ENCODE results near the gene KDM2A.
A peak's percentile ranks its signal among the peaks of the same experiment; 100 is the strongest.
"Not testable (repeated sequence)": the region's sequence is repeated elsewhere in the genome, so short reads cannot be mapped to it uniquely, and the experiment has no call there.

The KDM2A gene

DNA sequence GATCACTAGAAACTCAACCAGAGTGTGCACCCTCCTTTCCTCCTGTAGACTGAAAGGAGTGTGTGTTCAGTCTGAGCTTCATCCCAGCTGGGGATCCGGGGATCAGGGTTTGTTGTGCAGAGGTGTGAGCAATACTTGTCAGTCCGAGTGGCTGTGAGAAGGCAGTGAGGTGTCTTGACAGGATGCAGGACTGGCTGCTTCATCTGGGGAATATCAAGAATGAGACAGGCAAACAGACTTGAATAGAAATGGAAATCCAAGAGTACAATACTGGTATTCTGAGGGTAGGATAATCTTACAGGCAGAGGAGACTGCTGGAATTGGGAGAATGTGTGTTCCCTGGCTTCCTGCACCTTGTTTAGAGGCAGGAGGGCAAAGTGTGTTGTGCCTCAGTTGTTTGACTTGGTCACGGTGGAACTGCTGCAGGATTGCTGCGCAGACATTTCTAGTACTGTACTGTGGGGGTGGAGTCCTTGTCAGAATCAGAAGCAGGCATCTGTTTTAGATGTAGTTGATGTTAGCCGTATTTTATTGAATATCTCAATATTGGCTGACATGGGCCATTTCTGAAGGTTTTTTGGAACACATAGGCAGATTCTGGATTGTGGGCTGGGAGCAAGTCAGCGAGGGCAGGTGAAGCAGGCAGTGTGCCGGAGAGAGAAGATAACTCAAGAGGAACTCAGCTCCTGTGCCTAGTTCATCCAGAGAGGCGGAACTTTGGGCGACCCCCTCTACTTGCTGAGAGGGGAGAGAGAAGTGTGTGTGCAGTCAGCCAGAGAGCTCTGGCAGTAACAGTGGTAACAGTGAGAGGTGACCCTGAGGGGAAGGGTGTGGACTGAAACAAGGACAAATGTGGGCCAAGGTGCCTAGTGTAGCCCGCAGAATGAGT, 120.1 kb downstream of the KDM2A start:
- DNase-seq (ENCODE audit: low read depth): peak; percentile 11

- peak; percentile 96 for DNase-seq (ENCODE audit: low read depth)
These were observed 120.9 kb downstream of the KDM2A start for GRCh38 chr11:67239783-67240575.

- peak; percentile 12 for DNase-seq (ENCODE audit: low read depth)
These were observed 121.7 kb downstream of the KDM2A start for GRCh38 chr11:67240576-67241389.

DNA sequence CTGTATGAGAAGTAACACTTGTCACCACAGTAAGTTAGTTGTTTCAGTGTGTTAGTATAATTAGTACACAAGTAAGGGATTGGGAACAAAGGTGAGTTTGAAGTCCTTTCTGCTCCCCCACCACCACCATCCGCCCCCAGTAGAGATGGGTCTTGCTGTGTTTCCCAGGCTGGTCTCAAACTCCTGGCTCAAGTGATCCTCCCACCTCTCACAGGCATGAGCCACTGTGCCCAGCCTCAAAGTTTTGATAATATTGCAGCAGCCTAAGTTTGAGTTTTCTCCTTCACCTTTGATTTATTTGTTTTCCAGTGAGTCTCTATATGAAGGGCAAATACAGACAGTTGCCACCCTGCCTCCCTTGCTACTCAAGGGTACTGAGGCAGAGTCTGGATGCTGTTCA, 123.5 kb downstream of the KDM2A start:
- no peak for DNase-seq (ENCODE audit: low read depth)

- DNase-seq (ENCODE audit: low read depth): no peak
These were observed 124.0 kb downstream of the KDM2A start for GRCh38 chr11:67243051-67243450.

- DNase-seq (ENCODE audit: low read depth): no peak
These were observed 126.0 kb downstream of the KDM2A start for GRCh38 chr11:67245046-67245445.

- no peak for DNase-seq (ENCODE audit: low read depth)
These were observed 129.0 kb downstream of the KDM2A start for GRCh38 chr11:67247946-67248550.

DNA sequence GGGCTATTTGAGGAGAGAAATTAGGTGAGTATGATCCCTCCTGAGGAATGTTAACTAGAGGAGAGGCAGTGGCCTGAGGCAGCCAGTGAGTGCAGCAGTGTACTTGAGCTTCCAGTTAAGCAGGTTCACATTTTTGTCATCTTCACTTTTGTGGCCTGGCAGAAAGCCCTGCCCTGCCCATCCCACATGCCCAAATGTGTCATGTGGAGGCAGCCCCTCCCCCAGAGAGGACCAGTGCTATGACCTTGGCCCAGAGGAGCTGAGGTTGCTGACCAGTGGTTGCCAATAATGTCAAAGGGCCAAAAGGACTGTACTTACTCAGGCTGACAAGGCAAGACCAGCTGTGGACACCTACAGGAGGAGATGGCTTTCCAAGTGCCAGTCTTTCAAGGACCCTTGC, 129.6 kb downstream of the KDM2A start:
- no peak for DNase-seq (ENCODE audit: low read depth)

DNA sequence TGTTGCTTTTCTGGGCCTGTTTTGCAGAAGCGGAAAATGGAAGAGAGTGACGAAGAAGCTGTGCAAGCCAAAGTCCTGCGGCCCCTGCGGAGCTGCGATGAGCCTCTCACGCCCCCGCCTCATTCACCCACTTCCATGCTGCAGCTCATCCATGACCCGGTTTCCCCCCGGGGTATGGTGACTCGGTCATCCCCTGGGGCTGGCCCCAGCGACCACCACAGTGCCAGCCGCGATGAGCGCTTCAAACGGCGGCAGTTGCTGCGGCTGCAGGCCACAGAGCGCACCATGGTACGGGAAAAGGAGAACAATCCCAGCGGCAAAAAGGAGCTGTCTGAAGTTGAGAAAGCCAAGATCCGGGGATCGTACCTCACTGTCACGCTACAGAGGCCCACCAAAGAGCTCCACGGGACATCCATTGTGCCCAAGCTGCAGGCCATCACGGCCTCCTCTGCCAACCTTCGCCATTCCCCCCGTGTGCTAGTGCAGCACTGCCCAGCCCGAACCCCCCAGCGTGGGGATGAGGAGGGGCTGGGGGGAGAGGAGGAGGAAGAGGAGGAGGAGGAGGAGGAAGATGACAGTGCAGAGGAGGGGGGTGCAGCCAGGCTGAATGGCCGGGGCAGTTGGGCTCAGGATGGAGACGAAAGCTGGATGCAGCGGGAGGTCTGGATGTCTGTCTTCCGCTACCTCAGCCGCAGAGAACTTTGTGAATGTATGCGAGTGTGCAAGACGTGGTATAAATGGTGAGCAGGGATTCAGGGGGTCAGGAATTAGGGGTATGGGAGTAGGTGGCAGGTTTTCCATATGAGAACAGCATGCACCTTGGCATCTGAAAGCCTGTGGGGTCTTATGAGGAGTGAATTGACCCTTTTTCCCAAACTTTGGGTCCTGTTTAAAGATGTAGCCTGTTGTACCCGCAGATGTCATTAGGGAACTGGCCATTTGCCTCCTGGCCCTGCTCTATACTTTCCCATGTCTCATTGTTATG, 131.3 kb downstream of the KDM2A start:
- DNase-seq (ENCODE audit: low read depth): no peak

- DNase-seq (ENCODE audit: low read depth): no peak
These were observed 132.8 kb downstream of the KDM2A start for GRCh38 chr11:67251841-67252240.

- DNase-seq (ENCODE audit: low read depth): no peak
These were observed 133.8 kb downstream of the KDM2A start for GRCh38 chr11:67252831-67253239.

DNA sequence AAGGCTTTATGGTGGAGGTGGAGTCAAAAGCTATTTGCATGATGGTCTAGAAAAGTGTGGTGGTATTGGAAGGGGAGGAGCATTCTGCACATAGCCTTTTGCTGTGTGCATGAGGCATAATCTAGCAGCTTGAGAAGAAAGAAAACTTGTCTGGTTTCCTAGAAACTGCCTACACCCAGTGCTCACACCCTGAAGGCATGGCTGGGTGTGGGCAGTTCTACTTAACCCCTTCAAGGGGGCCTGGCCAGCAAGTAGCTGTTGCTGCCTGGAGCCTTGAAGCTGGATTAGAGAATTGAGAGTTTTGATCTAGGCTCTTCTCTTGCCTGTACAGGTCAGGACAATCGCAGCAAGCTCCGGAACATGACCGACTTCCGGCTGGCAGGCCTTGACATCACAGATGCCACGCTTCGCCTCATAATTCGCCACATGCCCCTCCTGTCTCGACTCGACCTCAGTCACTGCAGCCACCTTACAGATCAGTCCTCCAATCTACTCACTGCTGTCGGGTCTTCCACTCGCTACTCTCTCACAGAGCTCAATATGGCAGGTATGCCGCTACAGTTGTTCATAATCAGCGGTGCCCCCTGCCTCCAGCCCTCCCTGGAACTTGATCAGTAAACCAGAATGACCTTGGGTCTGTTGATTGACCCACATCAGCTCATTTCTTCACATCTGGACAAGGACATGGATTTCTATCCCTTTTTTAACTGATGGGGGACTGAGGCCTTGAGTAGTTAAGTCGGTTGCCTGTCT, 135.0 kb downstream of the KDM2A start:
- DNase-seq (ENCODE audit: low read depth): no peak

- no peak for DNase-seq (ENCODE audit: low read depth)
These were observed 135.7 kb downstream of the KDM2A start for GRCh38 chr11:67254798-67255197.

DNA sequence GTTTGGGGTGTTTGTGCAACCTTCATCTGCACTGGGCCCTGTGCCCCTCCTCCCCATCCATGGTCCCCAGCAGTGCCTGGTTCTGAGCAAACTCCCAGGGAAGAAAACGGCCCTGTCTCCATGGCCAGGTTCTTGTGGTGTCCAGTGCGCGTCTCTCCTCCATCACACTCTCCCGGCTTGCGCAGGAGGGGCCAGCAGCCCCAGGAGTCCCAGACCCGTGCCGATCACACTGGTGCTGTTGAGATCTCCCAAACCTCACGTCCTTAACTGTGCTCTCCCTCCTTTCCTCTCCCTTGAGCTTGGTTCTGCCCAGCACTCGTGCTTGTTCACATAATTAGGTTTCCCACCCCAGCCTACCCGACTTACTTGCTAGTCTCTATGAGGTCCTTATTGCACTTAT, 136.3 kb downstream of the KDM2A start:
- no peak for DNase-seq (ENCODE audit: low read depth)

GRCh38 chr11:67255864-67256263, 136.8 kb downstream of the KDM2A start:
- no peak for DNase-seq (ENCODE audit: low read depth)

DNA sequence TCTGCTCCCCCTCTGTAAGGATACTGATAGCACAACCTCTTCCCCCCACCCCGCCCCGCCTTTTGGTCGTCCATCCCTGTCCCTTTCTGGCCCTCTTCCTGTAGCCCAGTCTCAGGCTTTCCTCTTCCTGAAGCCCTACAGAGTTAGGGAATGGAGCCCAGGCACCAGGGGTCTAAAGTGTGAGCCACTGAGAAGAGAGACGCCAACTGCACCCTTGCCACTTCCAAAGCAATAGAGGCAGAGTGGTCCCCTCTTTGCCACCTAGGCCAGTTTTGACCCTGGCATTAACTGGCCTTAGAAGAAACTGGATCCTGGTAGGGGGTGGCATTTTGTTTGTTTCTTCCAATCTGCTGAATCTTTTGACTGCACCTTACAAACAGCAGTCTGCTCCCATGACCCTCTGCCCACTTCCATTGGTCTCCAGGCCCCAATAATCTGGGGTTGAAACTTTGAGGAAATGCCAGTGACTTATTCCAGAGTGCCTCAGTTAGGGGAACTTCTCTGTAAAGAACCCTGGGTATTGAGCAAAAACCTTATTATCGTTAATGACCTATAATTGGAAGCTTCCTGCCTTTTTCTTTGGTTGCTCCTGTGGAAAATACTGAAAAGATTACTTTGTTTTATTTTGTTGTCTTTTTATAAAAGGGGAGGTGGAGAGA, 137.5 kb downstream of the KDM2A start:
- DNase-seq (ENCODE audit: low read depth): no peak

- no peak for DNase-seq (ENCODE audit: low read depth)
These were observed 141.3 kb downstream of the KDM2A start for GRCh38 chr11:67260406-67260805.

GRCh38 chr11:67260885-67261639, 142.0 kb downstream of the KDM2A start:
- DNase-seq (ENCODE audit: low read depth): not testable (repeated sequence)

DNA sequence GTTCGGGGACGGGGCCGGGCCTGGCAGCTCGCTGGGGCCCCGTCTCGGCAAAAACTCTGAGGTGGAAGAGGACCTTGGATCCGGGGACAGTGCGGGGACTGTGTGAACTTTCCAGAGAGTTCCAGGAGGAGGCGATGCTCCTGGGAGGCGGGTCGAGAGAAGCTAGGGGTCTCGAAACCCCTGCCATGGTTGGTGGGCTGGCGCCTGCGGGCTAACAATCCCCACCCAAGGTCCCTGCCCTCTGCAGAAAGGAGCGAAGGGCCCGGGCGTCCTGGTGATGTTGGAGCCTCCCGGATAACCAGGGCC, 142.5 kb downstream of the KDM2A start:
- no peak for DNase-seq (ENCODE audit: low read depth)

Data from HS-27A (cell line).